HG03571 (cell line): ENCODE results near the gene PIGP.
"Not testable (repeated sequence)": the region's sequence is repeated elsewhere in the genome, so short reads cannot be mapped to it uniquely, and the experiment has no call there.

Experiments used
- ATAC-seq: cut with Tn5 transposase; IDR thresholded peaks from one replicate; pipeline ENCODE4 v1.9.1; 2021; ENCODE audit not compliant: unreplicated experiment

PIGP gene

GRCh38 chr21:37072988-37073416, at the start of gene PIGP, which contains the start of gene TTC3:
TSS of gene PIGP (minus strand) at chr21:37073071. CDS start at chr21:37072515, 556 bp downstream.
TSS of gene TTC3 (plus strand) at chr21:37073254. CDS start at chr21:37087258, 14,004 bp downstream.
- peak; percentile 71 for ATAC-seq

- ATAC-seq, result no peak
These were observed 46.7 kb upstream of the PIGP start for GRCh38 chr21:37119421-37120218.

GRCh38 chr21:37118187-37118826, 45.4 kb upstream of the PIGP start:
- ATAC-seq, result no peak

GRCh38 chr21:37117204-37117603, 44.3 kb upstream of the PIGP start:
- ATAC-seq, result no peak

DNA sequence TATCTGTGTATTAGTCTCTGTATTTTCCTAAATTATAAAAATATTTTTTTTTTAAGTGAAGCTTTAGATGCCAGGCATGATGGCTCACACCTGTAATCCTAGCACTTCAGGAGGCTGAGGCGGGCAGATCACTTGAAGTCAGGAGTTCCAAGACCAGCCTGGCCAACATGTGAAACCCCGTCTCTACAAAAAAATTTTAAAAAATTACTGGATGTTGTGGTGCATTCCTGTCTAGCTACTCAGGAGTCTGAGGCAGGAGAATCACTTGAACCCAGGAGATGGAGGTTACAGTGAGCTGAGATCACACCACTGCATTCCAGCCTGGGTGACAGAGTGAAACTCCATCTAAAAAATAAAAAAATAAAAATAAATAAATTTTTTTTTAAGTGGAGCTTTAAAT, 43.6 kb upstream of the PIGP start:
- not testable (repeated sequence) for ATAC-seq

DNA sequence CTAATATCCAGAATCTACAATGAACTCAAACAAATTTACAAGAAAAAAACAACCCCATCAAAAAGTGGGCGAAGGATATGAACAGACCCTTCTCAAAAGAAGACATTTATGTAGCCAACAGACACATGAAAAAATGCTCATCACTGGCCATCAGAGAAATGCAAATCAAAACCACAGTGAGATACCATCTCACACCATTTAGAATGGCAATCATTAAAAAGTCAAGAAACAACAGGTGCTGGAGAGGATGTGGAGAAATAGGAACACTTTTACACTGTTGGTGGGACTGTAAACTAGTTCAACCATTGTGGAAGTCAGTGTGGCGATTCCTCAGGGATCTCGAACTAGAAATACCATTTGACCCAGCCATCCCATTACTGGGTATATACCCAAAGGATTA, 41.4 kb upstream of the PIGP start:
- ATAC-seq, result not testable (repeated sequence)

DNA sequence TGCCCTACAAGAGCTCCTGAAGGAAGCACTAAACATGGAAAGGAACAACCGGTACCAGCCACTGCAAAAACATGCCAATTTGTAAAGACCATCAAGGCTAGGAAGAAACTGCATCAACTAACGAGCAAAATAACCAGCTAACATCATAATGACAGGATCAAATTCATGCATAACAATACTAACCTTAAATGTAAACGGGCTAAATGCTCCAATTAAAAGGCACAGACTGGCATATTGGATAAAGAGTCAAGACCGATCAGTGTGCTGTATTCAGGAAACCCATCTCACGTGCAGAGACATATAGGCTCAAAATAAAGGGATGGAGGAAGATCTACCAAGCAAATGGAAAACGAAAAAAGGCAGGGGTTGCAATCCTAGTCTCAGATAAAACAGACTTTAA, 38.2 kb upstream of the PIGP start:
- not testable (repeated sequence) for ATAC-seq

- ATAC-seq, result no peak
These were observed 34.1 kb upstream of the PIGP start for GRCh38 chr21:37106998-37107397.

DNA sequence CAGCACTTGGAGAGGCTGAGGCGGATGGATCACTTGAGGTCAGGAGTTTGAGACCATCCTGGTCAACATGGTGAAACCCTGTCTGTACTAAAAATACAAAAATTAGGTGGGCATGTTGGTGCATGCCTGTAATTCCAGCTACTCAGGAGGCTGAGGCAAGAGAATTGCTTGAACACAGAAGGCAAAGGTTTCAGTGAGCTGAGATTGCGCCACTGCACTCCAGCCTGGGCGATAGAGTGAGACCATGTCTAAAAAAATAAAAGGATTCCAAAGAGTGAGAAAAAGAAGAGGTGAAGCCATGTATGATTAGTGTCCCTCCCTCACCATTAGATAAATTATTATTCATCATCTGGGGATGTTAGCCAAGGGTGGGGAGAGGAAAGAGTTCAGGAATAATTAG, 29.9 kb upstream of the PIGP start:
- not testable (repeated sequence) for ATAC-seq

- no peak for ATAC-seq
These were observed 28.5 kb upstream of the PIGP start for GRCh38 chr21:37101384-37101783.

GRCh38 chr21:37100316-37100715, 27.4 kb upstream of the PIGP start:
- no peak for ATAC-seq

GRCh38 chr21:37098751-37099150, 25.9 kb upstream of the PIGP start:
- no peak for ATAC-seq

DNA sequence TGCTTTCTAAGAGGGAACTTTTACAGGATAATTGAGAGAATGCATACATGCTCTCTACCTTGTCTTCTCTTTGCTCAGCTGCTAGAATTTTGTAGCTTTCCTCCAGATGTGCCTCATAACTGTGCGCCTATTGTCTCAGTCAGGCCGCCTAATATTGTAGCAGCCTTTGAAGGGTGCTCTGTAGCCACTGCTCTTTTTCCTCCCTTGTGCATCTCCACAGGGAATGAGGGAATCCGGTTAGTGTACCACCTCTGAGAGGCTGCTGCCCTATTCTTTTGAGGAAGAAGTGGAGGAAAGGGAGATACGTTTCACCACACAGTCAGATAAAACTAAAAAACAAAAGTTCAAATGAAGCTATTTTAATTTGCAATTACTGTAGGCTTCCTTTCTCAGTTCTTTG, 22.9 kb upstream of the PIGP start:
- ATAC-seq, result no peak

GRCh38 chr21:37093977-37094376, 21.1 kb upstream of the PIGP start:
- ATAC-seq, result no peak

- ATAC-seq, result no peak
These were observed 15.4 kb upstream of the PIGP start for GRCh38 chr21:37088186-37088735.

DNA sequence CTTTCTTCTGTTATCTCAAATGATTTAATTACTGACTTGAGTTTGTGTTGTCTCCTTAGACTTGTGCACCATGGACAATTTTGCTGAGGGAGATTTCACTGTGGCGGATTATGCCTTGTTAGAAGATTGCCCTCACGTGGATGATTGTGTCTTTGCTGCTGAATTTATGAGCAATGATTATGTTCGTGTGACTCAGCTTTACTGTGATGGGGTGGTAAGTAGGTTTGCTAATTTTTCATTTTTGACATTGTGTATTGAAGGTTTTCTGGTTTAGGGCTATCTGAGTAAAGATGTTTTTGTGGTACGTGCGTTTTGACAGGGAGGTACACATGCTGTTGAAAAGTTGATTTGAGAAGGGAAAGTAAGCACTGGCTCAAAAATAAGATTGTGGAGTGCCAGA, 14.3 kb upstream of the PIGP start:
- ATAC-seq, result no peak

DNA sequence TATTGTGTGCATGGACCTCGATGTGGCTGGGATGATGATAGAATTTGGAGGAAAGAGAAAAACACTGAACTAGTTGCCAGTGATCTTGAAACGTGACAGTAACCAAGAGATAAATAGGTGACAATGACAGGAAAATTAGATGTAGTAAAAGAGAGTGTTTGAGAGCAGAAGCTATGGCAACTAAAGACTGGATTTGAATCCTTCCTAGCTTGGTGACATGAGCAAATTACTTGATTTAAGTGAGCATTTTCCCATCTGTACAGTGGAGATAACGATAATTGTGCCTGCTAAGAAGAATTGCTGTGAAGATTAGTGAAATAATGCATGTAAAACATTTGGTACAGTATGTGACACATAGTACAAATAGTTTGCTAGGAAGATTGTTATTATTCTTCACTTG, 12.9 kb upstream of the PIGP start:
- no peak for ATAC-seq

DNA sequence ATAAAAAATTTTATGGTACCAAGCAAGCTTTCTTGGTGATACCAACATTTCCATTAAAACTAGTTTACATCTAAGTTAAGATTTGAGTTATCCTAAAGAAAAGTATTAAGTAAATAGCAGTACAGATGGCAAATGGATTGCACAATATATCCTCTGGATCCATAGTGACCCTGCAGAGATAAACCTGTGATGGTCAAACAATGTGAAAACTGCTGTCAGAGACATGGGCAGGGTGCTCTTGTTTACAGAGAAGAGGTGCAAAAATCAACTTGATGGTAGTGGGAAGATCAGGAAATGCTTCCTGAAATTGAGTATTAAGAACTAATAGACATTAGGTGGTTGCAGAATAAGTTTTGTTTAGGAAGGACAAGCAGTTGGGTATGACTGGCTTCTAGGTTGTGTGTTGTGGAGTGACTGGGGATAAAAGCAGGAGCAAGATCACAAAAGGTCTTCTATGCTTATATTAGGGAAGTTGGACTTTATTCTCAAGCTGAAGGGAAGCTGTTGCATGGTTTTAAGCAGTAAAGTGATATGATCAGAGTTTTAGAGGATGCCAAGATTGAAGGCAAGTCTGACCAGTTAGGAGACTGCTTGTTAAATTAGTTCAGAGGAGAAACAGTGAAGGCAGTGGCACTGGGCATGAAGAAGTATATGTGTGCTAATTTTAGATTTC, 10.1 kb upstream of the PIGP start:
- ATAC-seq, result no peak

DNA sequence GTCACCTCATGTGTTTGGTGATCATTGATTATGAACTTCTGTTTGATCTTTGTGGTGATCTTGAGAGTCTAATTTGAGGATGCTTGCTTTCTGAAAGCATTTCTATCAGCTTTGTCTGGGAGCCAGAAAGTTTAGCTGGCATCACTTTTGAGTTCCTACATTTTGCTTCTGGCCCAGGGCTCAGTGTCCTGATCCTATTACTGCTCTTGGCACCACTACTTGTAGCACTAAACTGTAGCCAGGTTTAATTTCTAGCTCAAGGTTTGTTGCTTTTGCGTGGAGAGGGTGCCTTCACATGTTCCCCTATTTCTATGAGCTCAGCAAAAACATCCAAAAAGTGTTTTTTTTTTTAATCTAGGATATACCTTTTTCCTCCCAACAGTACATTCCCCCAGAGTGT, 9.5 kb upstream of the PIGP start:
- no peak for ATAC-seq

DNA sequence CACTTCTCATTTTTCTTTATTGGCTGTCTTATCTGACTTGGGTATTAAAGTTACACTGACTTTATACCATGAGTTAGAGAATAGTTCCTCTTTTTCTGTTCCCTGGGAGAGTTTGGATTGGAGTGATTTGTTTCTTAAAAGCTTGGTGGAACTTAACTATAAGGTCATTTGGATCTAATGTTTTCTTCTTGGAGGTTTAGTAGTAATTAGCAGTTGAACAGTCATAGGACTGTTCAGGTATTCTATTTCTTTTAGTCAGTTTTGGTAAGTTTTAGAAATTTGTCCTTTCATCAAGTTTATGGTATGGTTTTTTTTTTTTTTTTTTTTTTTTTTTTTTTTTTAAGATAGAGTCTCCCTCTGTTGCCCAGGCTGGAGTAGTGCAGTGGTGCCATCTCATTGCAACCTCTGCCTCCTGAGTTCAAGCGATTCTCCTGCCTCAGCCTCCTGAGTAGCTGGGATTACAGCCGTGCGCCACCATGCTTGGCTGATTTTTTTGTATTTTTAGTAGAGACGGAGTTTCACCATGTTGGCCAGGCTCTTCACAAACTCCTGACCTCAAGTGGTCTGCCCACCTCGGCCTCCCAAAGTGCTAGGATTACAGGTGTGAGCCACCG, 6.4 kb upstream of the PIGP start:
- no peak for ATAC-seq

DNA sequence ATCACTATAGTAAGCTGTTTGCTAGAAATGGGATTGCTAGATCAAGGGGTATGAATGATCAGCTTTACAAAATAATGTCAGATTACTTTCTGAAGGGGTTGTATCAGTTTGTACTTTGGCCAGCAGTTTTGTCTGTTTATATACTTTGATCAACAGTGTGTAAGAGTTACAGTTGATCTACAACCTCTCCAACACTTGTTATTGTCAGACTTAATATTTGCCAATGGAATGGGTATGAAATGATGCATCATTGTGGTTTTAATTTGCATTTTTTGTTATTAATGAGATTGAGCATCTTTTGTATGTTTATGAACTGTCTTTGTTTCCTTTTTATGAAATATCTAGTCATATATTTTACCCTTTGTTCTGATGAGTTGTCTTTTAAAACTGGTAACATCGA, 4.5 kb upstream of the PIGP start:
- no peak for ATAC-seq
